Left renal cortex interstitium (tissue), 4 donors: ENCODE measurements around the gene MSANTD1. TPM values are rescaled to one million over a fixed set of nuclear protein-coding genes. Genes with fewer than 3 reads are reported as not detected.

Experiments
- DNase-seq, 4 donors: peaks; one replicate each; pipeline ENCODE4 v3.0.0-alpha.2; 2013; ENCODE audit warnings: low read depth in 4 of 4, low spot score in 2 of 4, missing footprints in 1 of 4
- polyA plus RNA-seq, 4 donors: library from polyadenylated mRNA; unstranded; fragments of 120-200 nt; gene quantifications; one replicate each; pipeline ENCODE4 v1.2.1, GENCODE V29; 2013; ENCODE audit not compliant: insufficient read length in 4 of 4

The MSANTD1 gene
- polyA plus RNA-seq, 4 donors: 0.21 to 1.2 (median 0.60) TPM

DNA sequence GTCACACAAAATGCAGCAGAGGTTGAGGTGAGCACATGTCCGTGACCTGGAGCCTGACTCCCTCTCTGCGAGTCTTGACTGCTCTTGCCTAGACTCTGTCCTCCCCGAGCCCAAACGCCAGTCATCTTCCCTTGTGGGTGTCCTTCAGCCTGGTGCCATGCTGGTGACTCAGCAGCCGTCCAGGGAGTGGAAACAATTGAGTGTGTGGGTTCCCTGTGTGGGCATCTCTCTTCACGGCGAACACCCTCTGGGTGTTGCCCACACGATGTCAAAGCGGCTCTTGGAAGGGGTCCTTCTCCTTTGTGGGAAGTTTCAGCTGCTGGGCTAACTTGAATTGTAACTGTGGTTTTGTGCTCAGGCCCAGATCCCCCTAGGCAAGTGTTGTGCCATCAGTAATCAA is 17.5 kb upstream of the MSANTD1 start:
- no peak for DNase-seq

DNA sequence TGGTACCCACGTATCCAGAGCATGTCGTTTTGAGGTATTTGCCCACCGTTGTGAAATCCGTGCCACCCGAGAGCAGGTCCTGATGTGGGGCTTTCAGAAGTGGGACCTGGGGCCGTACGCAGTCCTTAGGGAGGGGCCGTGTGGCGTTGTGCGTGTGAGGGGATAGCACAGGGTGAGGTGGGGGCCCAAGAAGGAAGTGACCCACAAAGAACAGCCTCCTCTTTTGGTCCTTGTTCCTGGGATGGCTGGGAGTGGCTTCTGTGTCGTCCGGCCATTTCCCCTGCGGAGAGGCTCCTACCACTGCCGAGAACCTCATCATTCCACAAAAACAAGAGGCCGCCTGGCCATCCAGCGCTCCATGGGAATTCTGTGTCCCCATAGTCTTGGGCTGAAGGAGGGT is 17.0 kb upstream of the MSANTD1 start:
- DNase-seq: no peak

DNA sequence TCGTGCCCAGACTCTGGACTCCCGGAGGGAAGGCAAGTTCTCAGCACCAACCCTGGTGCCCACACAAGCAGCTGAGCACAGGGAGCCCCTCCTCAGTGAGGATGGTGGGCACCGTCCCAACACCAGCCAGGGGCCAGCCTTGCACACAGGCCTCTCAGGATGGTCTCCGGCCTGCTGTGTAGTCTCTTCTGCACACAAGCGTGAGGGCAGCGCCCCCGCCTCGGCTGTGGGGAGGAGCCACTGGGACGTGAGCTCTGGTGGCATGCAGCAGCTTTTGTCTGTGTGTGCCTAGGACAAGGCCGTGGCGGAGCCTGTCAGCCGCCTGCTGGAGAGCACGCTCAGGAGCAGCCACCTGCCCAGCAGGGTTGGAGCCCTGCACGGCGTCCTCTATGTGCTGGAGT is 16.1 kb upstream of the MSANTD1 start:
- DNase-seq: no peak

DNA sequence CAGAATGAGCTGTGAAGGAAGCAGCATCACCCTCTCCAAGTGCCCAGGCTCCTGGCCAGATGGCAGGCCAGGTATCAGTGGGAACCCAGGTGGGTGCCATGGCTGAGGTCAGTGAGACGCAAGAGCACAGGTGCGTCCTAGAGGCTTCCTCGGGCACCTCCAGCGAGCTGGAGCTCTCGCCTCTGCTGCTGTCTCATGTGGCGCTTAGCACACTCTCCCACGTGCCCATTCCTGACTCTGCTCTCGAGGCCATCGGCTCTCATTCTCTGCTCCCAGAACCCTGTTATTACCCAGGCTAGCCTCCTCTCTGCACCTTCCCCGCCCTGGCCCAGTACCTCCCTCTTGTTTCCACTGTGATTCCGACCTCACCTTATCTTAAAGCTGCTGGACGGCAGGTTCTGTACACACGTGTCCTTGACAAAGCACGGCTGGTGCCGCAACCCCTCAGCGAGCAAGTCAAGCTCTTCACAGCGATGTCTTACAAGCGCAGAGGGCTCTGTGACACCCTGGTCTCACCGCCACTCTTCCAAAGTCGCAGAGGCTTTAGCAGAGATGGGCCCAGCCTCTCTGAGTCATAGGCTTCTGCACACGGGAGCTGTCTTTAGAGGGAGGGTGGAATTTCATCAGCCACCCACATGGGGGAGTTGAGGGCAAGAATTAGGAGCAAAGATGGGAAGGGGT is 15.4 kb upstream of the MSANTD1 start:
- no peak for DNase-seq

DNA sequence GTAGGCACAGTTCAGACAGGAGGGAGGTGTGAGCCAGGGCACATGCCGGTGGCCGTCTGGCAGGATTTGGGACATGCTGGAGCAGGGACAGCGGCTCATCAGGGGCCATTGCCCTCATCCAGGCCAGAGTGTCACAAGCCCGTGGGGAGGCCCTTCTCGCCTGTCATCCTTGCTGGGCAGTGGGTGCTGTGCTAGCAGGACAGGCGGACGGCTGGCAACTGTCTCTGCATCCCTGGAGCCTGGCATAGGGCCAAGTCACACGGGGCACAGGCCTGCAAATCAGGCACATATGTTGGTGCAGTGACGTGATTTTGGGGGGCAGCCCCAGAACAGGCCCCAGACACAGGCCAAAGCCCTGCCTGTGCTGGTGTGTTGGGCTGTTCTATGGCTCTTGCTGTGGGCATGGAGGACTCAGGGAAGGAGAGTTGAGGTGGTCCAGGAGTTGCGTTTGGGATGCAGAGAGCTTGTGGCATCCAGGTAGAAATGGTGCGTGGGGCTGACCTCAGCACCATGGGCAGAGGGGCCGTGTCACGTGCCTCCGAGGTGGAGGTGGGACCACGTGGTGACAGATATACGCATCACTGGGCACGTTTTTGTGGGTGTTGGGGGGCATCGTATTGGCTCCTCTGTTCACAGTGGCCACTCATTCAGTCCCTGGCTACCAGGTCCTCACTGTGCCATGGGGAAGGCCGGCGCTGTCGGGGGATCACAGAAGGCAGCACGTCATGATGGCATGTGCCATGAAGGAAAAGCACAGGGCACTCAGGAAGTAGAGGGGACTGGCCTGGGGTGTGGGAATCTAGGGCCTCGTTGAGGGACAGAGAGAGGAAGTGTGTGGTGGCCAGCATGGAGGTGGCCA is 14.6 kb upstream of the MSANTD1 start:
- no peak for DNase-seq

DNA sequence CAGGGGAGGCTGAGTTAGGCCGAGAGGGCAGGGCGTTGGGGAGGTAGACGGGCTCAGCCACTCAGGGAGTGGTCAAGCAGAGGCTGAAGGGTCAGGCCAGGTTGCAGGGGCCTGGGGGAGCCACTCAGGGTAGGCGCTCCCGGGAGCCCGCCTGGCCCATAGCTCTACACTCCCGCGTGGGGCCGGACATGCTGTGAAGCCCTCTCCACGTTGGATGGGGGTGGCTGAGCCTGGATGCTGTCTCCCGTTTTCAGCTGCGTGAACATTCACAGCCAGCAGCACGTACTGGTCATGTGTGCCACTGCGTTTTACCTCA is 14.0 kb upstream of the MSANTD1 start:
- no peak for DNase-seq

DNA sequence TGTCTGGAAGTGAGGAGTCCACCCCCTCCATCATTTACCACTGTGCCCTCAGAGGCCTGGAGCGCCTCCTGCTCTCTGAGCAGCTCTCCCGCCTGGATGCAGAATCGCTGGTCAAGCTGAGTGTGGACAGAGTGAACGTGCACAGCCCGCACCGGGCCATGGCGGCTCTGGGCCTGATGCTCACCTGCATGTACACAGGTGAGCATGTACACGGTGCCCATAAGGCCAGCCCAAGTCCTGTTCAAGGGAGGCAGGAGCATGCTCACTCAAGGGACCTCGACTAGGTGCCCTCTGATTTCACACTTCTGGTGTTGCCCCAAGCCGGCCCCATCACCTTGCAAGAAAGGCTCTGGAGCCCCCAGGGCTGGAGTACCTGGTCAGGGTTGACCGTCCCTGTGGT is 13.4 kb upstream of the MSANTD1 start:
- no peak for DNase-seq

DNA sequence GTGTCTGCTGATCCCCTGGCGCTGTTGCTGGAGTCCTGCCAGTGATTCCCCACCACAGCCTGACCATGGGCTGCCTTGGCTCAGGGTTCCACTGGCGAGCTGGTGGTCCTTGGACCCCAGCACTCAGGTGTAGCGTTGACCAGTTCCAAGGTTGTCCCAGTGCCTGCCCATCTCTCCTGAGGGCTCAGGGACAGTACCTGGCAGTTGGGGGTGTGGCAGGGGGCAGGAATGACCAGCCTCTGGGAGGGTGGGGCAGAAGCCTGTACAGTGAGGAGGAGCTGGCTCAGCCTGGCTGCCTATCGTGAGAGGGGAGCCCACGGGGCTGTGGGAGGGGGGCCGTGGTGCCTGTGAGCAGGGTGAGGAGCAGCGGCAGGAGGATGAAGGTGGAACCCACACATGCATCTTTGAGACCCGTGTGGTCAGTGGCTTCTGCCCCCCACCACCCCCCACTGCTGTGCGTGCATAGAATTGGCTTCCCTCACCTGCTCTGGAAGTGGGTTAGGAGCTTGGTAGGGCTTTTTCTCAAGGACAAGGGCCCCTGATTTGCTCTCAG is 12.6 kb upstream of the MSANTD1 start:
- no peak for DNase-seq

DNA sequence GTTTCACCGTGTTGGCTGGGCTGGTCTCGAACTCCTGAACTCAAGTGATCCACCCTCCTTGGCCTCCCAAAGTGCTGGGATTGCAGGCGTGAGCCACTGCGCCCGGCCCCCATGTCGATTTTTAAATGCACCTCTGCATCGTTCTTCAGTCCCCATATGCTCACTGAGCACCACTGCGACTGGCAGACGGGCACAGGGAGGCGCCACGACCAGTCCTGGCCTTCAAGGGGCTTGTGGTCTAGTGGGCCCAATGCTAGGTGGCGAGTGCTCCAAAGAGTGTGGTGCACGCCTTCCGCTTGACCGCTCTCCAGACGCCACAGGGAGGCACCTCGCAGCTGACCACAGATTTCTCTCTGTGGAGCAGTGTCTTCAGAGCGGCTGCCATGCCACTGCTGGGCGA is 11.7 kb upstream of the MSANTD1 start:
- no peak for DNase-seq

DNA sequence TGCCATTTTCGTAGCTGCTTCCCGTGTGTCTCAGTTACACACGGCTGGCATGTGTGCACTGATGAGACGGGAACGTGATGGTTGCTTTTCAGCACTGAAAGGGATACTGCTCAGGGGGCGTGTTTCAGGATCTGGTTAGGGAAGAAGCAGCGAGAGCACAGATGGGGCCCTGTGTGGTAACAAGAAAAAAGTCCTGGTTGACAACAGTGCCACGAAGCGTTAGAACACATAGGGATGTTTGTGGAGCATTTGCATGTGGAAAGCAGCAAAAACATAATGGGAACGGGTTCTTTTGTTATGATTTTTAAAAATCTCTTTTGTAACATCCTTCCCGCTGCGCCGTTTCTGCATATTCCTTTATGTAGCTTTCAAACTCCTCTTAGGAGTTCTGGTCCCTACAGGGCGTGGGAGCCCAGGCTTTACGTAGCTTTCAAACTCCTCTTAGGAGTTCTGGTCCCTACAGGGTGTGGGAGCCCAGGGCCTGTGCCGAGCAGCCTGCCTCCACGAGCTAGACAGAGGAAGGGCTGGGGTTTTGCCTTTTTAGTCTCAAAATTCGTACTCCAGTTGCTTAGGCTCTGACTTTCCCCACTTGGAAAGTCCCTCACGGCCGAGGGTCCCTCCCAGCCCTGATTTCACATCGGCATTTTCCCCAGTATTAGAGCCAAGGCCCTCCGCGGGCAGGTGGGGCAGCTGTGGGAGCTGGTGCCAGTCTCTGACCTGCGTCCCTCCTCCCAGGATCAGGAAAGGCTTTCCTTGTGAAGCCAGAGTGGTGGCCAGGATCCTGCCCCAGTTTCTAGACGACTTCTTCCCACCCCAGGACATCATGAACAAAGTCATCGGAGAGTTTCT is 11.0 kb upstream of the MSANTD1 start:
- DNase-seq: no peak

DNA sequence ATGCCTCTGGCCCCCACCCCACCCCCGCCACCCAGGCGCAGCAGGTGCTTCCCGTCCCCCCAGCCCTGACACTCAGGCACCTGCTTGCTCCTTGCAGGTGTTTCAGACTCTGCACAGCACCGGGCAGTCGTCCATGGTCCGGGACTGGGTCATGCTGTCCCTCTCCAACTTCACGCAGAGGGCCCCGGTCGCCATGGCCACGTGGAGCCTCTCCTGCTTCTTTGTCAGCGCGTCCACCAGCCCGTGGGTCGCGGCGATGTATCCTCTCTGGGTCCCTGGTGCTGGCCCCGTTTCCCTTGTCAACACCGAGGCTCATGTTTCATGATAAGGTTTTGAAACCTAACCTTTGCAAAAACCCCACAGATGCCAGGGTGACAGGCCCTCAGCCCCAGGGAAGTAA is 10.2 kb upstream of the MSANTD1 start:
- no peak for DNase-seq

DNA sequence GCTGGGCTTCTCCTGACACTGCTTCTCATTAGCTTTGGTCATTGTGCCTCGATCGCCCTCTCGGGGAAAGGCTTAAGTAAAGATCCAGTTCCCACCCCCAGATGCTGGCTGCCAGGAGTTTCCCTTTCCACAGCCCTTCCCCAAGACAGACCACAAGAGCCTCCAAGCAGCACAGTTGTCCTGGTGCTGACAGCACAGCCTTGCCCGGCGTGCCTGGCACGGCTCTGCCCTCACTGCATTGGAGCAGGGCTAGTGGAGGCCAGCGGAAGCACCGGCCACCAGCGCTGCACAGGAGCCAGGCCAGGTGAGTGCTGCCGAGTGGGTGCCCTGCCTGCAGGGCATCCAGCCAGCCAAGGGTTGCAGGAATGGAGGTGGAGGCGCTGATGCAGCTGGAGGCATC is 9.7 kb upstream of the MSANTD1 start:
- DNase-seq: no peak

DNA sequence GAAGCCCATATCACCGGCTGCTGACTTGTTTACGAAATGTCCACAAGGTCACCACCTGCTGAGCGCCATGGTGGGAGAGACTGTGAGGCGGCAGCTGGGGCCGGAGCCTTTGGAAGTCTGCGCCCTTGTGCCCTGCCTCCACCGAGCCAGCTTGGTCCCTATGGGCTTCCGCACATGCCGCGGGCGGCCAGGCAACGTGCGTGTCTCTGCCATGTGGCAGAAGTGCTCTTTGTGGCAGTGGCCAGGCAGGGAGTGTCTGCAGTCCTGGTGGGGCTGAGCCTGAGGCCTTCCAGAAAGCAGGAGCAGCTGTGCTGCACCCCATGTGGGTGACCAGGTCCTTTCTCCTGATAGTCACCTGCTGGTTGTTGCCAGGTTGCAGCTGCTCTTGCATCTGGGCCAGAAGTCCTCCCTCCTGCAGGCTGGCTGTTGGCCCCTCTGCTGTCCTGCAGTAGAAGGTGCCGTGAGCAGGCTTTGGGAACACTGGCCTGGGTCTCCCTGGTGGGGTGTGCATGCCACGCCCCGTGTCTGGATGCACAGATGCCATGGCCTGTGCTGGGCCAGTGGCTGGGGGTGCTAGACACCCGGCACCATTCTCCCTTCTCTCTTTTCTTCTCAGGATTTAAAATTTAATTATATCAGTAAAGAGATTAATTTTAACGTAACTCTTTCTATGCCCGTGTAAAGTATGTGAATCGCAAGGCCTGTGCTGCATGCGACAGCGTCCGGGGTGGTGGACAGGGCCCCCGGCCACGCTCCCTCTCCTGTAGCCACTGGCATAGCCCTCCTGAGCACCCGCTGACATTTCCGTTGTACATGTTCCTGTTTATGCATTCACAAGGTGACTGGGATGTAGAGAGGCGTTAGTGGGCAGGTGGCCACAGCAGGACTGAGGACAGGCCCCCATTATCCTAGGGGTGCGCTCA is 8.7 kb upstream of the MSANTD1 start:
- DNase-seq: no peak

DNA sequence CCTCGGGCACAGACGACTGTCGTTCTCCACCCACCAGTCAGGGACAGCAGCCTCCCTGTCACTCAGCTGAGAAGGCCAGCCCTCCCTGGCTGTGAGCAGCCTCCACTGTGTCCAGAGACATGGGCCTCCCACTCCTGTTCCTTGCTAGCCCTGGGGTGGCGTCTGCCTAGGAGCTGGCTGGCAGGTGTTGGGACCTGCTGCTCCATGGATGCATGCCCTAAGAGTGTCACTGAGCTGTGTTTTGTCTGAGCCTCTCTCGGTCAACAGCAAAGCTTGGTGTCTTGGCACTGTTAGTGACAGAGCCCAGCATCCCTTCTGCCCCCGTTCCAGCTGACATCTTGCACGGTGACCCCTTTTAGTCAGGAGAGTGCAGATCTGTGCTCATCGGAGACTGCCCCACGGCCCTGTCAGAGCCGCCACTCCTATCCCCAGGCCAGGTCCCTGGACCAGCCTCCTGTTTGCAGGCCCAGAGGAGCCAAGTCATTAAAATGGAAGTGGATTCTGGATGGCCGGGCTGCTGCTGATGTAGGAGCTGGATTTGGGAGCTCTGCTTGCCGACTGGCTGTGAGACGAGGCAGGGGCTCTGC is 7.9 kb upstream of the MSANTD1 start:
- no peak for DNase-seq

DNA sequence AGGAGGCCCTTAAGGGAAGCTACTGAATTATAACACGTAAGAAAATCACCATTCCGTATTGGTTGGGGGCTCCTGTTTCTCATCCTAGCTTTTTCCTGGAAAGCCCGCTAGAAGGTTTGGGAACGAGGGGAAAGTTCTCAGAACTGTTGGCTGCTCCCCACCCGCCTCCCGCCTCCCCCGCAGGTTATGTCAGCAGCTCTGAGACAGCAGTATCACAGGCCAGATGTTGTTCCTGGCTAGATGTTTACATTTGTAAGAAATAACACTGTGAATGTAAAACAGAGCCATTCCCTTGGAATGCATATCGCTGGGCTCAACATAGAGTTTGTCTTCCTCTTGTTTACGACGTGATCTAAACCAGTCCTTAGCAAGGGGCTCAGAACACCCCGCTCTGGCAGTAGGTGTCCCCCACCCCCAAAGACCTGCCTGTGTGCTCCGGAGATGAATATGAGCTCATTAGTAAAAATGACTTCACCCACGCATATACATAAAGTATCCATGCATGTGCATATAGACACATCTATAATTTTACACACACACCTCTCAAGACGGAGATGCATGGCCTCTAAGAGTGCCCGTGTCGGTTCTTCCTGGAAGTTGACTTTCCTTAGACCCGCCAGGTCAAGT is 6.9 kb upstream of the MSANTD1 start:
- DNase-seq: peak in 2 of 4 donors; percentile 65 to 71

DNA sequence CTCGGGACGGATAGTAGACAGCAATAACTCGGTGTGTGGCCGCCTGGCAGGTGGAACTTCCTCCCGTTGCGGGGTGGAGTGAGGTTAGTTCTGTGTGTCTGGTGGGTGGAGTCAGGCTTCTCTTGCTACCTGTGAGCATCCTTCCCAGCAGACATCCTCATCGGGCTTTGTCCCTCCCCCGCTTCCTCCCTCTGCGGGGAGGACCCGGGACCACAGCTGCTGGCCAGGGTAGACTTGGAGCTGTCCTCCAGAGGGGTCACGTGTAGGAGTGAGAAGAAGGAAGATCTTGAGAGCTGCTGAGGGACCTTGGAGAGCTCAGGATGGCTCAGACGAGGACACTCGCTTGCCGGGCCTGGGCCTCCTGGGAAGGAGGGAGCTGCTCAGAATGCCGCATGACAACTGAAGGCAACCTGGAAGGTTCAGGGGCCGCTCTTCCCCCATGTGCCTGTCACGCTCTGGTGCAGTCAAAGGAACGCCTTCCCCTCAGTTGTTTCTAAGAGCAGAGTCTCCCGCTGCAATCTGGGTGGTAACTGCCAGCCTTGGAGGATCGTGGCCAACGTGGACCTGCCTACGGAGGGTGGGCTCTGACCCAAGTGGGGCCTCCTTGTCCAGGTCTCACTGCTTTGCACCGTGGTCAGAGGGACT is 5.7 kb upstream of the MSANTD1 start:
- no peak for DNase-seq

DNA sequence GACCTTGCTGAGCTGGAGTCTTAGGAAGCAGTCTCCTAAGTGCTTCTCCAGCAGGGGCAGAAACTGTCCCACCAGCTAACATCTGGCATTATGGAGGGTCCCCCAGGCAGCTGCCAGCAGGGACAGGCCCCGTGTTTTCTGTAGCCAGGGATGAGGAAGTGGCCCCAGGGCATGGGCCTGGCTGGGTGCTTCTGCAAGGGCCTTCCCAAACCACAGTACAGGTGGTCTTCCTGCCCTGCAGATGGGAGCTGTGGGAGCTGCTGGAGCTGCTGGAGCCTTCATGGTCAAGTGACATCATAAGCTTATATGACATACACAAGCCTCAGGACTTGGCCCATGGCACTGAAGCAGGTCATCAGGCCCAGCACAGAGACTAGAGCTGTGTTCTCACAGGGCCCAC is 5.0 kb upstream of the MSANTD1 start:
- DNase-seq: no peak

DNA sequence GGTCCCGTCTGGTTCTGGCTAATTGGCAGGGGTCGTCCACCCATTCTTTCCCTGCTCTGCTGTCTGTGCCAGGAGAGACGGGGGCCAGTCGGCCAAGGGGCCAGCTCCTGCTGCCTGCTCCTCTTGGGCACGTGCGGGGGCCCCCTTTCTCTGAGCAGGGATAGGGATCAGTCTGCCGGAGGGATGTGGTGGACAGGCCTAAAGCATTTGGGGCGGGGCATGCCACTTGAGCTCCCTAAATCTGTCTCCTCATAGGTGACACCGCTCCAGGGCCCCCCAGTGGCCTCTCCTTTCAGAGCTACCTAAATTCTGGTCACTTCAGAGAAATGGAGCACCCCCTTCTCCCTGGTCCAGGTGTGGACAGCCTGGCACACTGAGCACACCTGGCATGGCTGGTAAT is 4.2 kb upstream of the MSANTD1 start:
- no peak for DNase-seq

DNA sequence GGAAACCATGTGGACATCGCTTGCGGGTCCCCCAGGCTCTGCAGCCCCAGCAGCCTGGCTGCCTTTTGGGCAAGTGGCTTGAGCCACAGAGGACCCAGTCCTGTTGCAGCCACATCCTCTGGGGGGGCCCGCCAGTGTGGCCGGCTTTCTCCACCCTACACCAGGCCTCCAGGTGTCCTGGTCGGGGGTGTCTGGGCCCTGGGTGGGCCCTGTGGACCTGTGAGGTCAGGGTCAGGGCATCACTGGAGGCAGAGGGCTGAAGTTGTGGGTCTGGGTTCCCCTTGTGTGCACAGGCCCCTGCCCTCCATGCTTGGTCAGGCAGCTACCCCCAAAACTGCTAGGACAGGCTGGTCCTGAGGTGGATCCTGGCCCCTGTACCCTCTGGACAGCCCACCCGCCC is 3.3 kb upstream of the MSANTD1 start:
- DNase-seq: no peak
